OCI-LY1 (cell line): Measurements from ENCODE around the gene LRP5.

Experiments
- EZH2 ChIP-seq: fragments of 200-600 bp; sonication (generic), shearing (Covaris generic); IDR thresholded peaks from 2 replicates; pipeline ENCODE4 v1.8.0; 2017; ENCODE audit warnings: borderline replicate concordance, mixed run types, mild to moderate bottlenecking, antibody characterized with exemption, low read length, moderate library complexity, mixed read lengths
- TF ChIP-seq, protein P1 (sequence below): fragments of 200-600 bp; sonication (generic), shearing (Covaris generic); IDR thresholded peaks from 2 replicates; pipeline ENCODE4 v1.5.1; 2017; ENCODE audit warnings: mild to moderate bottlenecking, antibody characterized with exemption, low read length, moderate library complexity, mixed read lengths

DNA sequence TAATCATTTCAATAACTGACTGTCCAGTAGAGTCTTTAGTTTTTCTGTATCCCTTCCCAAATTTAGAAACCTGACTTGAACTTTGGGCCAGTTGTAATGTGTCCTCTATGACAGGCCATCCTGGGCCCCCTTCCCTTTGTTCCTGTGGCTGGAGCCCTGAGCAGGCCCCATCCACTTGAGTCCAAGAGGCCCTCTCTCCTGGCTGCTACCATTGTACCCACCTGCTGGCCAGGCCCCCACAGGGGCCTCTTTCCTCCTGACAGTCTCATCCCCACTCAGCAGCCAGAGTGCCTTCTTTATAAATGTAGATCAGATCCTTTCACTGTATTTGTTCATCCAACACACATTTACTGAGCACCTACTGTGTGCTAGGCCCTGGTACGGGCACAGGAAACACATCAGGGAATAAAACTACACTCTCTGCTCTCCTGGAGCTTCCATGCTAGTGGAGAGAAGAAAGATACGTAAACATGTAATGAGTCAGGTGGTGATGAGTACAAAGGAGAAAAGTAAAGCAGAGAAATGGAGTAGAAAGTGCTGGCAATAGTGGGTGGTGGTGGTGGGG lies 2.7 kb upstream of the LRP5 start:
- TF ChIP-seq, protein P1, sequence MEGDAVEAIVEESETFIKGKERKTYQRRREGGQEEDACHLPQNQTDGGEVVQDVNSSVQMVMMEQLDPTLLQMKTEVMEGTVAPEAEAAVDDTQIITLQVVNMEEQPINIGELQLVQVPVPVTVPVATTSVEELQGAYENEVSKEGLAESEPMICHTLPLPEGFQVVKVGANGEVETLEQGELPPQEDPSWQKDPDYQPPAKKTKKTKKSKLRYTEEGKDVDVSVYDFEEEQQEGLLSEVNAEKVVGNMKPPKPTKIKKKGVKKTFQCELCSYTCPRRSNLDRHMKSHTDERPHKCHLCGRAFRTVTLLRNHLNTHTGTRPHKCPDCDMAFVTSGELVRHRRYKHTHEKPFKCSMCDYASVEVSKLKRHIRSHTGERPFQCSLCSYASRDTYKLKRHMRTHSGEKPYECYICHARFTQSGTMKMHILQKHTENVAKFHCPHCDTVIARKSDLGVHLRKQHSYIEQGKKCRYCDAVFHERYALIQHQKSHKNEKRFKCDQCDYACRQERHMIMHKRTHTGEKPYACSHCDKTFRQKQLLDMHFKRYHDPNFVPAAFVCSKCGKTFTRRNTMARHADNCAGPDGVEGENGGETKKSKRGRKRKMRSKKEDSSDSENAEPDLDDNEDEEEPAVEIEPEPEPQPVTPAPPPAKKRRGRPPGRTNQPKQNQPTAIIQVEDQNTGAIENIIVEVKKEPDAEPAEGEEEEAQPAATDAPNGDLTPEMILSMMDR: no peak
- TF ChIP-seq EZH2: no peak
